GM21447 (cell line): ENCODE data around the gene OR1E2.
"Not testable (repeated sequence)": the region's sequence is repeated elsewhere in the genome, so short reads cannot be mapped to it uniquely, and the experiment has no call there.

Experiments used
- ATAC-seq: cut with Tn5 transposase; IDR thresholded peaks from one replicate; pipeline ENCODE4 v1.9.1; 2021; ENCODE audit not compliant: unreplicated experiment

Gene OR1E2, protein sequence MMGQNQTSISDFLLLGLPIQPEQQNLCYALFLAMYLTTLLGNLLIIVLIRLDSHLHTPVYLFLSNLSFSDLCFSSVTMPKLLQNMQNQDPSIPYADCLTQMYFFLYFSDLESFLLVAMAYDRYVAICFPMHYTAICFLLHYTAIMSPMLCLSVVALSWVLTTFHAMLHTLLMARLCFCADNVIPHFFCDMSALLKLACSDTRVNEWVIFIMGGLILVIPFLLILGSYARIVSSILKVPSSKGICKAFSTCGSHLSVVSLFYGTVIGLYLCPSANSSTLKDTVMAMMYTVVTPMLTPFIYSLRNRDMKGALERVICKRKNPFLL

DNA sequence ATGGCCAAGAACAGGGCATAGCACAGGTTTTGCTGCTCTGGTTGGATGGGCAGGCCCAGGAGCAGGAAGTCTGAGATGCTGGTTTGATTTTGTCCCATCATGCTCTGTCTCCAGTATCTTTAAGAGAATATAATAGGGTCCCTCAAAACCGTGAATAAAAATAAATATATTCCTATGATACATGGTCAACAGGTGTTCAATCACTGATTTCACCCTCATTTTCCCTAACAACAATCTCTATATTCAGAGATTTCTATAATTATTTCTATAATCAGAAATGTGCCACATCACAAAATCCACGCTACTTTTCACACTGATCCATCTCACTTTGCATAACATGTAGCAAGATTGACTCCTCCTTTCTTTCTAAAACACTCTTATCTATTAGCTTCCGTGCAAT is at the start of gene OR1E2:
Gene OR1E2, minus strand, starts transcription at position 101 of the 400 bp plus-strand sequence. Its CDS starts 0 bp downstream, at position 101.
- no peak for ATAC-seq

DNA sequence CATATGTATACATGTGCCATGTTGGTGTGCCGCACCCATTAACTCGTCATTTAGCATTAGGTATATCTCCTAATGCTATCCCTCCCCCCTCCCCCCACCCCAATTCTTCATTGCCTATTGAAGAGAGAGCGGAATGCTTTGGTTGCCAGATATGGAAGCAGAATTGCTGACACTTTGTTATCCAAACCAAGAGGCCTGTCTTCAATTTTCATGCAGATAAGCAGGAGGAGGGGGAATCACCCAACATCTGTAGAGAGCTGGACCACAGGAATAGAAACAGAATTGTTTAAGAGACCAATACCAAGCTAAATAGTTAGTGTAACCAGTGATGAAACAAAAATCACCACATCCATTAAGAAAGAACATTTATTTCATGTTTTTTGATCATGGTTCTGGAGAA is 49.2 kb upstream of the OR1E2 start:
- ATAC-seq: no peak

DNA sequence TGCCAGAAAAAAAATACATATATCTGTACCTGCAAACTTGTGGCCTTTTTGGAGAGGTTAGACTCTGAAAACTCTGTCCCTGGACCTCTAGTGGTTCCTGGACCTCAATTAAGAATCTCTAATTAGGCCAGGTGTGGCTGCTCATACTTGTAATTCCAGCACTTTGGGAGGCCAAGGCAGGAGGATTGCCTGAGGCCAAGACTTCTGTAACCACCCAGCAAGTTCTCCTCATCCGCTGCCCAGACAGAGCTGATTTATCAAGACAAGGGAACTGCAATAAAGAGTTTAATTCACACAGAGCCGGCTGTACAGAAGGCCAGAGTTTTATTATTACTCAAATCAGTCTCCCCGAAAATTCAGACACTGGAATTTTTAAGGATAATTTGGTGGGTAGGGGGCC is 46.3 kb upstream of the OR1E2 start:
- ATAC-seq: no peak

DNA sequence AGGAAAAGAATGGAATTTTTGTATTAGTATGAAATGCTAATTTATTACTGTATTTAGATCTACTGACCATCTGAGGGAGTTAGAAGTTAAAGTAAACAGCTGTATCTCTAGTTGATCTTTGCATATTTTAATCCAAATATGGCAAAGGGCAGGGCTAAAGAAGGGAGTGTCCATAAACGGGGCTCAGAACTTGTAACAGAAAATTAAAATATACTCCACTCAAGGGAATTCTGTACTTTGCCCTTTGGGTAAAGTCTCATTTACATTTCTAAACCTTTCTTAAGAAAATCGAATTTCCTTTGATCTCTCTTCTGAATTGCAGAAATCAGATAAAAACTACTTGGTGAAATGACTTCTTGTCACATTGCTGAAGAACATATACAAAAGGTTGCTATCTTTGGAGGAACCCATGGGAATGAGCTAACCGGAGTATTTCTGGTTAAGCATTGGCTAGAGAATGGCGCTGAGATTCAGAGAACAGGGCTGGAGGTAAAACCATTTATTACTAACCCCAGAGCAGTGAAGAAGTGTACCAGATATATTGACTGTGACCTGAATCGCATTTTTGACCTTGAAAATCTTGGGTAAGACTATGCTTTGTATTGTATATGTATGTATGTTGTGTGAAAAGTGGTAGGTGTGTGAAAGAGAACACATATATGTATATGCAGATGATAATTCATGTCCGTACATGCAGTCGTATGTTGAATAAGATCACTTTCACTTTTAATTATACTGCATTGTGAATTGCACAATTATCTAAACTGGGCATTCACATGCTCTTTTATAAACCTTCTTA is 42.4 kb upstream of the OR1E2 start, which contains the start of gene ASPA:
Gene ASPA, plus strand, starts transcription at position 186 of the 799 bp plus-strand sequence. Its CDS starts 163 bp downstream, at position 349.
- ATAC-seq: no peak

DNA sequence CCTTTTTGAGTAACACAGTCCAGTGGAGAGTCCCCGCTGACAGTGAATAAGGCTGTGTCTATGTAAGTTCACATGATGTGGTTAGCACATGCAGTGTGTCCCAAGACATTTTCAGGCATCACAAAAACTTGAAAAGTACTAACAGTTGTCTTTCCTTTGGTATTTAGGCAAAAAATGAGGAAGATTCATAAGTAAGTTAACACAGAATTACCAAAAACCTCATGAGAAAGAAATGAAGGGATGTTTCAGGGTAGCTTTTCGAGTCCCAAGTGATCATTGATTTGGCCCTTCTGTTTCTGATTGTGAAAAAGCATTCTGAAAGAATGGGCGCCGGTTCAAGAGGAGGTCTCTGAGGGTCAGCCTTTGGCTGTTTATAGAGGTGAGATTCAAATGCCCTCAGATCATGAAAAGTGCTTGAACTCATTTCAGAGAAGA is 41.6 kb upstream of the OR1E2 start:
- no peak for ATAC-seq

DNA sequence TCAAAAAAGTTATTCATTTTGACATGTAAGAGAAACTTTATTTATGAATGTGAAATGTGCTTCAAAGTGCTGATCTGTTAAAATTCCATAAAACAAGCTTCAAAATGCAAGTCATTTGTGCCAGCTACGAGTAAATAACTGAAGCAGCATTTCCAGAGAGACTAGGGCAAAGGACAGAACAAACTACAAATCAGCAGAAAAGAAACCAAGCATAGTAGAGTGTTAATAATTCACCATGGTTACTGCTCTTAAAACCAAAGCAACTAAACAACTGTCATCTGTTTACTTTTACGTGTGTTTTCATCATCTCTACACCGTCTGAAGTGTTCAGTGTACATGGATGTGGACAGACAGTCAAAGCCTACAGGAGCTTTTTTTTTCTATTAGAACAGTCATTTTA is 40.6 kb upstream of the OR1E2 start:
- no peak for ATAC-seq

DNA sequence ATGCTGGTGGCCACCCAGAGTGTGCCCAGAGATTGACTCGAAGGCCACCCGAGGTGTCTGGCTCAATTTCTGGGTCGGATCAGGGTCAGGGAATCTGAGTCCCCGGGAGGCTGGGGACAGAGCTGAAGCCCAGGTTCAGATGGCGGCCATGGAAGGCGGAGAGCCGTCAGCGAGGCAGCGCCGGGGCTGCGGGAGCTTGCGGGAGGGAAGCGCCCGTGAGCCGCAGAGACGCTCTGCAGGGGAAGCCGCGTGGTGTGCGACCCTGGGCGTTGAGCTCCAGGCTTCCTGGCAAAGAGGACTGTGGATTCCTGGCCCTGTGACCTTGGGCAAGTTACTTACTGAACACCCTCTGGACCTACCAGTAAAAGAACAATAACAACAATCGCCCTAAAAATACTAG is 38.5 kb upstream of the OR1E2 start:
- no peak for ATAC-seq

DNA sequence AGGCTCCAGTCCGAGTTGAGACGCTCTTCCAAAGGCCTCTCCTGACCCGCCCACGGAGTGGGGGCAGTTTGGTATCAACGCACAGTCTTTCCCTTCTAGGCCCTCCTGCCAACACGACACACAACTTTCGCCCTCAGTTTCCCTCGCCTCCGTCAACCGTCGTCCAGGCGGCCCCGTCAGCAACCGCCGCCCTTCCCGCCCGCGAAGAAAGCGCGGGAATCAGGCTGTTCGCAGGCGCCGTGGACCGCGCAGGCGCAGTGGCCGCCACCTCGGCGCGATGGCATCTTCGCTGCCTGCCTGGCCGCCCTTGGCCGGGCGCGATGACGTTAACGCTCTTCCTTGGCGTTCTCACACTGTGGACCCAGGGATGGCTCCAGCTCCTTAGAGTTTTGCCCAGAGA is 38.0 kb upstream of the OR1E2 start, which contains the start of gene SPATA22:
Gene SPATA22, minus strand, starts transcription at position 221 of the 400 bp plus-strand sequence. CDS start 2,494 bp downstream, outside the sequence.
- ATAC-seq: no peak

DNA sequence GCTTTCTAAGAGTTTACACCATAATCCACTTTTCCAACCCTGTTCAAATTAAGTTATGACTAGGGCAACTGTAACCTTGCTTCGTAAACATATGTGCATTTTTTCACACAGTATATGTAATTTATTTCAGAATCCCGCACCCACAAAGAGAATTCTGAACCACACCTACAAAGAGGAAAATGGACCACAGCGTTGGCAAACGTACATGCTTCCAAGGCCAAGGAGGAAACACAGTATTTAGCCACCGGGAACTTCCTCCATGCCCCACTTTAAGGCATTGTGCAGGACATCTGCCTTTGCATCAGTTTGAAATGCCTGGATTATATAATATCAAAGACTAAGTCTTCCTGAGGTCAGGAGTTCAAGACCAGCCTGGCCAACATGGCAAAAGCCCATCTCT is 35.9 kb upstream of the OR1E2 start:
- ATAC-seq: no peak

DNA sequence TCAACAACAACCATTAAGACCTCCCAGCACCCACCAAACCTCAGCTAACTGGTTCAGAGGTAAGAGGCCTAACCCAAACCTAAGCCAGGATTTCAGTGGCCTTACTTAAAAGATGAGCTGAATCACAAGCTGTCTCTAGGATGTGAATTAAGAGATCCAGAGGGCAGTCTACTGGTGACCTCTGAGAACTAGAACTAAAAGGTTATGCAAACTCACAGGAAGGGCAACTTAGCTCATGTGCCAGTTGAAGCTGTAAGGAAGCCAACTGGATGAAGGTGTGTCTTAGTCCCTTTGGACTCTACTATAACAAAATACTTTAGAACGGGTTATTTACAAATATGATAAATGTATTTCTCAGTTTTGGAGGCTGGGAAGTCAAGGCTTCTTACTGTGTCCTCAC is 32.7 kb upstream of the OR1E2 start:
- ATAC-seq: not testable (repeated sequence)

DNA sequence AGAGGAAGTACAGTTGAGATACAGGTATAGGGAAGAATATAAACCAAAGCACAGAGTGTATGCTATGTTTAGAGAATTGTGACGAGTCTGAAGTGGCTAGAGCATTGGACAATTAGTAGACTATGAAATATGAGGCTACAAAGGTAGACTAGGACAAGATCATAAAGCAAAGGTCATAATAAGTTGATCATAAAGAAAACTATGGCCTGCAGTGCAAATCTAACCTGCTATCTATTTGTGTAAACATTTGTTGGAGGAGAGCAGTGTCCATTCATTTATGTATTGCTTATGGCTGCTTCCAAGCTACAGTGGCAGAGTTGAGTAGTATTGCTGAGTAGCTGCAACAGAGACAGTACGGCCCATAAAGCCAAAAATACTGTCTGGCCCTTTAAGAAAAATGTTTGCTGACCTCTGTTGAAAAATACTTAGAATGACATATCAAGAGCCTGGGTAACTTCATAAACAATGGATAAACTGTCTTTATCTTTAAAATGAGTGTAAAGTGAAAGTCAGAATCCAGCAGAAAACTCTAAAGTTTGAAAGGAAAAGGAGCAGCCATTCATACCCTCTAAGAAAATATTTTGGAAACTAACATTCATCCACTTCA is 14.5 kb upstream of the OR1E2 start:
- no peak for ATAC-seq

DNA sequence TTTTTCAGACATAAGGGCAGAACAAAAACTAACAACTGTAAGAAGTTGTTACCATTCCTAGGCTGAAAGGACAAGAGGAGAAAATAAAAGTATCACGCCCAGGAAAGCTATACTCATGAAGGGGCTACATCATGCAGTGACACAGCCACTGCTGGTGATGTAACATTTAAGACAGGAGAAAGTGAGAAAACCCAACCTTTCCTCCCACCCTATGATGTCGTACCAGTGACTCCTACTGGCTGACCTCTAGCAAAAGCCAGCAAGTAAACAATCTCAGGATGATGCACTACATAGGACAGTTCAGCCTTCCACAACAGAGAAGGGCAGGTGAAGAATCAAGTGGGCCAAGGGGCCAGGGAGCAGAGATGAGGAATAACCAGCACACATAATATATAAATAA is 14.0 kb upstream of the OR1E2 start:
- no peak for ATAC-seq

DNA sequence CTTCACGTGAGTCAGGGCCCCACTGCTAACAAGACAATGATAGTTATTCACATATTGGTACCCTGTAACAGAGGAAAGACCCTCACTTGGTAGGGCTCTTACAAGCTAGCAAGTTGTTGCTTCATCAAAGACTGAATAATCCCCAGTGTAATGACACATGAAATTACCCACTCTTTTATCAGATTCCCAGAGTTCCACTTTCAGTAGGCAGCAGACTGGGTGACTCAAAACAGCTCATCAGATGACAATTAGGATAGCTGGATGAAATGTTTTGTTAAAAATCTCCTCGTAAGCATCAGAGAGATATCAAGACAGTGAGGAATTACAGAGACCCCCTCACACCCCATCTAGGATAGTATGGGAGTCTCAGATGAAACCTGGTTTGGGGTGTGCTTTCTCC is 6.8 kb upstream of the OR1E2 start:
- no peak for ATAC-seq

DNA sequence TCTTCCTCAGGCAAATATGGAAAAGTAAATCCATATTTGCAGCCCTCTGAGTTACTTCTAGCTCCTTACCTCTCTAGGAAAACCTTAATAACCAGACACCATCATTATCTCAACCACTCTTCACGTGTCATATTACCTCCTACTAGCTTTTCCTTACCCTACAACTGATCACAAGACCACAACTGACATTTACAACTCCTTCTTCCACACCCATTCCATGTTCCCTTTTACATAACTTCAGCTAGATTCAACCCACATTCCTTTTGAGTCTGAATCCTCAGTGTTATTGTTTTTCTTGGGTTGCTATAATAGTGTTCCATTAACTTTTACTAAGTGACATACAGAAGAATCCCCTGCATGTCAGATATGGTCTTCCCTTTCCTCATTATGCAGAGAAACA is 4.7 kb upstream of the OR1E2 start:
- ATAC-seq: no peak

DNA sequence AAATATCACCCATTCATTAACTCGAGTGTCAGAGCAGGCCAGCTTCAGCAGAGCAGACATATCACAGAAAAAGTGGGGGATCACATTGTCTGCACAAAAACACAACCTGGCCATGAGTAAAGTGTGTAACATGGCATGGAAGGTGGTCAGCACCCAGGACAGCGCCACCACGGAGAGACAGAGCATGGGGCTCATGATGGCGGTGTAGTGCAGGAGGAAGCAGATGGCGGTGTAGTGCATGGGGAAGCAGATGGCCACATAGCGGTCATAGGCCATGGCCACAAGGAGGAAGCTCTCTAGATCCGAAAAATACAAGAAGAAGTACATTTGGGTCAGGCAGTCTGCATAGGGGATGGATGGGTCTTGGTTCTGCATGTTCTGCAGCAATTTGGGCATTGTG is 426 bp downstream of the OR1E2 start:
- not testable (repeated sequence) for ATAC-seq

DNA sequence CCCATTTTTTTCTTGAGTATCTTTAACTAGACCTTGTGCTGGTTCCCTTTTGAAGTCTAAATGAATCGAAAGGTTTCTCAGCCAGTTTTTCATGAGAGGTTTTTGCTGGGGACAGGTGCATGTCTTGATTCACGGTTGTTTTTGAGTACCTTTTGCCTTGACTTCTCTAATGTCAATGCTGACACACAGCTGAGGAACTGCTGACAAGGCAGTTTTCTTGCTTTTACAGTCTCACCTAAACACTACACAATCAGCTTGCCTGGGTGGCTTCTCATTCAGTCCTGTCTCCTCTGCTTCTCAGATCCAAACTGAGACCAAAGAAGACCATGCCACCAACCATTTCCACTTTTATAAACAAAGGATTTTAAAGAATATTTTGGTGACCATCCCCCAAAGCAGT is 15.4 kb downstream of the OR1E2 start:
- ATAC-seq: no peak

DNA sequence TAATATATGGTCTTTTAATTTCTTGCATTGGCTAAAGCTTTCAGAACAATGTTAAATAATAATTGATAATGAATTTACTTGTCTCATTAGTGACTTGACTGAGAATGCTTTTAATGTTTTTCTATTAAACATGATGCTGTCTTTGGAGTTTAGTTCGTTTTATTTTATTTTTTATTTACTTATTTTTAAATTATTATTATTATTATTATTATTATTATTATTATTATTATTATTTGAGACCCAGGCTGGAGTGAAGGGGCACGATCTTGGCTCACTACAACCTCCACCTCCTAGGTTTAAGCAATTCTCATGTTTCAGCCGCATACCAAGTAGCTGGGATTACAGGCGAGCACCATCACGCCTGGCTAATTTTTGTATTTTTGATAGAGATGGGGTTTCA is 18.0 kb downstream of the OR1E2 start:
- ATAC-seq: no peak

DNA sequence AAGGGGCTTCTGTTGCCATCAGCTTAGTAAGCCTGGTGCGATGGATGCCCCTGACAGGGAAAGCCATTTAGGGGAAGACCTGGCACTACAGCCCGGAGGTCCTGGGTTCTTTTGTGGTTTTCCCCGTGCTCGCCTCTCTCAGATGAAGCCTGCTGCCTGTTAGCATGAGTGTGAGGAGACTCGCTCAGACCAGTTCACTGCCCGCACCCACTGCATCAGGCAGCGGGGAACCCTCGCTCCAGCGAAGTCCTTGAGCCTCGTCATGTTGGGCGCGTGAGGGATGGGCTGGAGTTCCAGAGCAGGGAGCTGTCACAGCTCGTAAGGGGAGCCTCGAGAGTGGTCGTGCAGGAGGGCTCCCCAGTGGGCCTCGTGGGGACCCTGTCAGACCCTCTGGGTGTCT is 21.4 kb downstream of the OR1E2 start:
- not testable (repeated sequence) for ATAC-seq

DNA sequence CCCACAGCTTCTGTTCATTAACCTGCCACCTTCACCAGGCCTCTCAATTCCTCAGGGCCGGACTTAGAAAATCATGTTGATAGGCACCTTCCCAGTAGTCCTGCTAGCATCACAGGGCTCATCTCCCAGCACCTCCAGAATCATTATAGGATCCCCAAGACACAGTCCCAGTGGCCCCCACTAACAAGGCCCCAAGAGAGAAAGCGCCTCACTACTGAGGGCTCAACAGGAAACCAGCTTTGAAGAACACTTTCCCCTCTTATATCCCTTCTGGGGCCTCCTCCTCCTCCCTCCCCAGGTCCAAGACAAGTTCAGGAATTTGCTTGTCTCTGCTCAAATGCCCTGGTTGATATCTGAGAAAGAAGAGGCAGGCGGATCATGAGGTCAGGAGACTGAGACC is 22.6 kb downstream of the OR1E2 start, which contains the start of gene OR3A3:
Gene OR3A3, plus strand, starts transcription at position 301 of the 400 bp plus-strand sequence.
- ATAC-seq: no peak

DNA sequence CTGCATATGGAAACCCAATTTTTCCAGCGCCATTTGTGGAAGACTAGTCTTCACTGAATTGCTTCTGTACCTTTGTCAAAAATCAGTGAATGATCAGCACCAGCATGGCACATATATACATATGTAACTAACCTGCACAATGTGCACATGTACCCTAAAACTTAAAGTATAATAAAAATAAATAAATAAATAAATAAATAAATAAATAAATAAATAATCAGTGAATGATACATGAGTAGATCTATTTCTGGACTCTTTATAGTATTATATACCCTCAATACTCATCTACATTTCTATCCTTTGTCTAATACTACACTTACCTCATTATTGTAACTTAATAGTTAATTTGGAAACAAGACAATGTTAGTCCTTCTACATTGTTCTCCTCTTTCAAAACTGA is 29.8 kb downstream of the OR1E2 start:
- not testable (repeated sequence) for ATAC-seq

DNA sequence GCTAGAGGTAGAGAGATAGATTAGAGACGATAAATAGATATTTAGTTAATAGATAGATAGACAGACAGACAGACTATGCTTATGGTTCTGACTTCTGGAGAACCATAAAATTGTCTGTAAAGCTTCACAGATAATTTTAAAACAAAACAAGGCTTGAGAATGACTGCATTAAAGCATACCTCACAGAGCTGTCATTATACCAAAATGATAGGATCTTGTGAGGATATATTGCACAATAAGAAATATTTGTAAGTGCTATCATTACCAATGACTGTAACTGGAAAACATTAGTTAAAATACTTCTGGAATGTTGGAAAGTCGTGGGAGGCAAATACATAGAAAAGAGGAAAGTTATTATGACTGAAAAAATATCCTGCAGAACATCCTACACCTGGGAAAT is 31.9 kb downstream of the OR1E2 start:
- no peak for ATAC-seq

DNA sequence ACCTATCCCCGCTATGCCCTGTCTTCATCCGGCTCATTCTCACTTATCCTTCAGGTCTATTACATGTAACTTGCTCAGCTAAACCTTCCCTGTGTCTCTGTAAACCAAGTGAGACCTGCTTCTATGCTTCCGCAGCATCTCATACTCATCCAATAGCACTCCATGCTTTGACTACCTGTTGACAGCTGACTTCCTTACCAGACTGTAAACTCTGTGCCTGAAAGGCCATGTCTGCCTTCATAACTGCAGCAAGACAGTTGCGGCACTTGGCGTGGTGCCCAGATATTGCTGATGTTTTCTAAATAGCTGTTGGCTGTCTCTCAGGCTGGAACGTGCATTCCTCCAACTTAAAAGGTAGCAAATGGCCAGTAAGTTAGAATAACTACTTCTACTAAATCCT is 33.6 kb downstream of the OR1E2 start:
- ATAC-seq: no peak
